HepG2 (cell line): ENCODE results near the gene ZNF169. TPM values are rescaled to one million over a fixed set of nuclear protein-coding genes. Genes with fewer than 3 reads are reported as not detected.

Source experiments
- DNMT1 ChIP-seq: sonication (generic); formaldehyde crosslinking; IDR thresholded peaks from 2 replicates; pipeline ENCODE4 v1.5.1; 2020; ENCODE audit warnings: mild to moderate bottlenecking, missing genetic modification reagents
- GTF2F1 ChIP-seq: fragments of 150-350 bp; IDR thresholded peaks from 2 replicates; pipeline ENCODE4 v1.6.1; 2014; ENCODE audit warnings: low read length
- HIVEP1 ChIP-seq: sonication (generic); formaldehyde crosslinking; IDR thresholded peaks from 2 replicates; pipeline ENCODE4 v1.4.0; 2020; ENCODE audit warnings: mild to moderate bottlenecking, missing genetic modification reagents
- IRF2 ChIP-seq: IDR thresholded peaks from 2 replicates; pipeline ENCODE4 v1.6.1; 2018; ENCODE audit warnings: missing genetic modification reagents, missing compliant biosample characterization
- JDP2 ChIP-seq: sonication (generic); formaldehyde crosslinking; IDR thresholded peaks from 2 replicates; pipeline ENCODE4 v1.8.1; 2022; ENCODE audit warnings: missing genetic modification reagents, borderline replicate concordance
- KLF9 ChIP-seq: IDR thresholded peaks from 2 replicates; pipeline ENCODE4 v1.6.1; 2016; ENCODE audit warnings: low read depth
- SUZ12 ChIP-seq: fragments of 150-350 bp; IDR thresholded peaks from 2 replicates; pipeline ENCODE4 v1.6.1; 2014; ENCODE audit warnings: low read depth, low read length
- U2AF1 ChIP-seq: fragments of 200-400 bp; formaldehyde crosslinking; optimal IDR thresholded peaks from 2 replicates; pipeline ENCODE3; 2017; ENCODE audit warnings: mild to moderate bottlenecking, low read depth, low read length
- YEATS2 ChIP-seq: sonication (generic); formaldehyde crosslinking; IDR thresholded peaks from 2 replicates; pipeline ENCODE4 v1.4.0; 2020; ENCODE audit warnings: missing genetic modification reagents, borderline replicate concordance
- ZBTB1 ChIP-seq: sonication (generic); formaldehyde crosslinking; IDR thresholded peaks from 2 replicates; pipeline ENCODE4 v1.4.0; 2020; ENCODE audit warnings: missing genetic modification reagents, borderline replicate concordance
- ZBTB20 ChIP-seq: sonication (generic); formaldehyde crosslinking; IDR thresholded peaks from 2 replicates; pipeline ENCODE4 v1.8.1; 2023; ENCODE audit warnings: missing genetic modification reagents, low read depth, mild to moderate bottlenecking, borderline replicate concordance
- ZFP82 ChIP-seq: sonication (generic); formaldehyde crosslinking; IDR thresholded peaks from 2 replicates; pipeline ENCODE4 v1.5.1; 2020; ENCODE audit warnings: mild to moderate bottlenecking, missing genetic modification reagents, borderline replicate concordance
- ZNF225 ChIP-seq: sonication (generic); formaldehyde crosslinking; IDR thresholded peaks from 2 replicates; pipeline ENCODE4 v1.4.0; 2020; ENCODE audit warnings: mild to moderate bottlenecking, missing genetic modification reagents
- ZNF484 ChIP-seq: sonication (generic); formaldehyde crosslinking; IDR thresholded peaks from 2 replicates; pipeline ENCODE4 v1.5.1; 2020; ENCODE audit warnings: mild to moderate bottlenecking, low read depth, missing genetic modification reagents, borderline replicate concordance
- ZNF703 ChIP-seq: sonication (generic); formaldehyde crosslinking; IDR thresholded peaks from 2 replicates; pipeline ENCODE4 v1.5.1; 2020; ENCODE audit warnings: missing genetic modification reagents, mild to moderate bottlenecking, moderate library complexity, borderline replicate concordance
- ZNF746 ChIP-seq: sonication (generic); formaldehyde crosslinking; IDR thresholded peaks from 2 replicates; pipeline ENCODE4 v1.8.0; 2022; ENCODE audit warnings: mild to moderate bottlenecking, missing genetic modification reagents
- ZSCAN31 ChIP-seq: sonication (generic); formaldehyde crosslinking; IDR thresholded peaks from 2 replicates; pipeline ENCODE4 v1.5.0; 2020; ENCODE audit warnings: low read depth, mild to moderate bottlenecking, missing genetic modification reagents
- polyA plus RNA-seq, 8 experiments: library from polyadenylated mRNA; depleted of rRNA in 3 of 8; stranded (reverse) in 7 of 8; unstranded in 1 of 8; fragments of >200 nt; fragmentation: Illumina TruSeq in 4 of 8; extraction: Trizol in 4 of 8; gene quantifications; 2 replicates each; pipeline versions ENCODE4 v1.2.1 to v1.2.3, GENCODE V29; 2011 to 2016; ENCODE audit warnings: low read depth in 4 of 8, missing spikeins in 1 of 8, mixed read lengths in 1 of 8; ENCODE audit not compliant: insufficient read depth in 1 of 8
- total RNA-seq, 5 experiments: library from RNA; depleted of rRNA; stranded (reverse); fragments of >200 nt; fragmentation: Illumina TruSeq; extraction: Trizol; gene quantifications; 2 replicates each; pipeline ENCODE4 v1.2.3, GENCODE V29; 2016; ENCODE audit warnings: low read depth in 1 of 5
- TF ChIP-seq, protein P1 (sequence below): sonication (generic); formaldehyde crosslinking; IDR thresholded peaks from 2 replicates; pipeline ENCODE4 v1.5.0; 2020; ENCODE audit warnings: missing genetic modification reagents
- TF ChIP-seq, protein P2 (sequence below): sonication (generic); formaldehyde crosslinking; IDR thresholded peaks from 2 replicates; pipeline ENCODE4 v1.4.0; 2020; ENCODE audit warnings: missing genetic modification reagents
- TF ChIP-seq, protein P3 (sequence below): IDR thresholded peaks from 2 replicates; pipeline ENCODE4 v1.6.1; 2016; ENCODE audit warnings: missing compliant biosample characterization, missing genetic modification reagents, borderline replicate concordance
- TF ChIP-seq, protein P4 (sequence below): sonication (generic); formaldehyde crosslinking; IDR thresholded peaks from 2 replicates; pipeline ENCODE4 v1.4.0; 2020; ENCODE audit warnings: mild to moderate bottlenecking, missing genetic modification reagents
- TF ChIP-seq, protein P5 (sequence below): IDR thresholded peaks from 2 replicates; pipeline ENCODE4 v1.6.1; 2016; ENCODE audit warnings: mild to moderate bottlenecking, missing biosample characterization, missing genetic modification reagents

ZNF169 gene
- total and polyA plus RNA-seq, 2 of the 13 experiments (the other 11 are each of a cell fraction or from before 2014, with no cell fraction given), result 2.1 to 6.3 TPM

DNA sequence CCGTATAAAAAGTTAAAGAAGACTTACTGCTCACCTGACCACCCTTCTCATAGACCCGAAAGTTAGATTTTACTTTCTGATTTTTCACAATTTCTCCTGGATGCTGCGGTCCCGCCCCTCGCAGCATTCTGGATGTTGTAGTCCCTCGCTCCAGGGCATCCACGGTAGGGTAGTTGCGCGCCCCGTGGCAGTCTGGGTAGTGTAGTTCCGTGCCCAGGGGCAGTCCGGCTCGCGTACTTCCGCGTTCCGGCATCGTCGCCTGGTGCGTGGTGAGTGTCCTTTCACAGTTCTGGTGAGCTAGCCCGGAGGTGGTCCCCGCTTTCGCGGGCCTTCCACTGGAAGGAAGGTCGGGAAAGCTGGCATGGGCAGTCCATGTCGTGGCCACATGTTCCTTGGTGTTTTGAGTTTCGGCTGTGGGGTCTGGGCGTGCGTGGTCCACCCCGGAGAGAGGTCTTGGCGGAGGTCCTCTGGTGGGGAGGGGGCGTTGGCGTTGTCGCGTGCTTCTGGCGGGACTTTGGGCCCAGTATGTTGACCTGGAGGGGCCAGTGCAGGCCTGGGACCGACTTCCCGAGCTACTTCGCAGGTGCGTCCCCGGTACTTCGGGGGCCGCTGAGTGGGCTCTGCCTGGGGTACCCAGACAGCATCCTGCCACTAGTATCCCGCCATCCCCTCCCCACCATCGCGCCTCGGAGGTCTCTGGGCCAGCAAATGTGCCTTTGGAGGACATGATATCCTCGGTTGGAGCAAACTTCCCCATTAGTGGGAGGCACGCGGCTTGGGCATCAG, at the start of gene ZNF169 (continued):
- 0 out of 2 replicates have a peak, but pooled peaks have one; percentile 41 for TF ChIP-seq ZSCAN31 (CRISPR knock-in tag)
- TF ChIP-seq, protein P1, sequence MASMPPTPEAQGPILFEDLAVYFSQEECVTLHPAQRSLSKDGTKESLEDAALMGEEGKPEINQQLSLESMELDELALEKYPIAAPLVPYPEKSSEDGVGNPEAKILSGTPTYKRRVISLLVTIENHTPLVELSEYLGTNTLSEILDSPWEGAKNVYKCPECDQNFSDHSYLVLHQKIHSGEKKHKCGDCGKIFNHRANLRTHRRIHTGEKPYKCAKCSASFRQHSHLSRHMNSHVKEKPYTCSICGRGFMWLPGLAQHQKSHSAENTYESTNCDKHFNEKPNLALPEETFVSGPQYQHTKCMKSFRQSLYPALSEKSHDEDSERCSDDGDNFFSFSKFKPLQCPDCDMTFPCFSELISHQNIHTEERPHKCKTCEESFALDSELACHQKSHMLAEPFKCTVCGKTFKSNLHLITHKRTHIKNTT (CRISPR knock-in tag), result no peak
- no peak for TF ChIP-seq DNMT1 (CRISPR knock-in tag)
- TF ChIP-seq KLF9 (CRISPR knock-in tag), result 0 out of 2 replicates have a peak, but pooled peaks have one; percentile 34
- TF ChIP-seq ZBTB20 (CRISPR knock-in tag), result peak; percentile 83; the same call in 1 of the 2 replicates
- TF ChIP-seq SUZ12, result peak; percentile 87
- no peak for TF ChIP-seq ZFP82 (CRISPR knock-in tag)
- no peak for TF ChIP-seq ZNF746 (CRISPR knock-in tag)
- TF ChIP-seq, protein P2, sequence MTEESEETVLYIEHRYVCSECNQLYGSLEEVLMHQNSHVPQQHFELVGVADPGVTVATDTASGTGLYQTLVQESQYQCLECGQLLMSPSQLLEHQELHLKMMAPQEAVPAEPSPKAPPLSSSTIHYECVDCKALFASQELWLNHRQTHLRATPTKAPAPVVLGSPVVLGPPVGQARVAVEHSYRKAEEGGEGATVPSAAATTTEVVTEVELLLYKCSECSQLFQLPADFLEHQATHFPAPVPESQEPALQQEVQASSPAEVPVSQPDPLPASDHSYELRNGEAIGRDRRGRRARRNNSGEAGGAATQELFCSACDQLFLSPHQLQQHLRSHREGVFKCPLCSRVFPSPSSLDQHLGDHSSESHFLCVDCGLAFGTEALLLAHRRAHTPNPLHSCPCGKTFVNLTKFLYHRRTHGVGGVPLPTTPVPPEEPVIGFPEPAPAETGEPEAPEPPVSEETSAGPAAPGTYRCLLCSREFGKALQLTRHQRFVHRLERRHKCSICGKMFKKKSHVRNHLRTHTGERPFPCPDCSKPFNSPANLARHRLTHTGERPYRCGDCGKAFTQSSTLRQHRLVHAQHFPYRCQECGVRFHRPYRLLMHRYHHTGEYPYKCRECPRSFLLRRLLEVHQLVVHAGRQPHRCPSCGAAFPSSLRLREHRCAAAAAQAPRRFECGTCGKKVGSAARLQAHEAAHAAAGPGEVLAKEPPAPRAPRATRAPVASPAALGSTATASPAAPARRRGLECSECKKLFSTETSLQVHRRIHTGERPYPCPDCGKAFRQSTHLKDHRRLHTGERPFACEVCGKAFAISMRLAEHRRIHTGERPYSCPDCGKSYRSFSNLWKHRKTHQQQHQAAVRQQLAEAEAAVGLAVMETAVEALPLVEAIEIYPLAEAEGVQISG (CRISPR knock-in tag), result peak; percentile 94
- TF ChIP-seq YEATS2, result peak; percentile 66; the same call in 1 of the 2 replicates
- no peak for TF ChIP-seq ZBTB1 (CRISPR knock-in tag)
- TF ChIP-seq U2AF1, result no peak
- no peak for TF ChIP-seq ZNF484 (CRISPR knock-in tag)
- TF ChIP-seq, protein P3, sequence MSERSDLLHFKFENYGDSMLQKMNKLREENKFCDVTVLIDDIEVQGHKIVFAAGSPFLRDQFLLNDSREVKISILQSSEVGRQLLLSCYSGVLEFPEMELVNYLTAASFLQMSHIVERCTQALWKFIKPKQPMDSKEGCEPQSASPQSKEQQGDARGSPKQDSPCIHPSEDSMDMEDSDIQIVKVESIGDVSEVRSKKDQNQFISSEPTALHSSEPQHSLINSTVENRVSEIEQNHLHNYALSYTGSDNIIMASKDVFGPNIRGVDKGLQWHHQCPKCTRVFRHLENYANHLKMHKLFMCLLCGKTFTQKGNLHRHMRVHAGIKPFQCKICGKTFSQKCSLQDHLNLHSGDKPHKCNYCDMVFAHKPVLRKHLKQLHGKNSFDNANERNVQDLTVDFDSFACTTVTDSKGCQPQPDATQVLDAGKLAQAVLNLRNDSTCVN (CRISPR knock-in tag), result peak; percentile 34; the same call in 1 of the 2 replicates
- TF ChIP-seq, protein P4, sequence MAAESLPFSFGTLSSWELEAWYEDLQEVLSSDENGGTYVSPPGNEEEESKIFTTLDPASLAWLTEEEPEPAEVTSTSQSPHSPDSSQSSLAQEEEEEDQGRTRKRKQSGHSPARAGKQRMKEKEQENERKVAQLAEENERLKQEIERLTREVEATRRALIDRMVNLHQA (CRISPR knock-in tag), result no peak
- TF ChIP-seq, protein P5, sequence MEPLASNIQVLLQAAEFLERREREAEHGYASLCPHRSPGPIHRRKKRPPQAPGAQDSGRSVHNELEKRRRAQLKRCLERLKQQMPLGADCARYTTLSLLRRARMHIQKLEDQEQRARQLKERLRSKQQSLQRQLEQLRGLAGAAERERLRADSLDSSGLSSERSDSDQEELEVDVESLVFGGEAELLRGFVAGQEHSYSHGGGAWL (CRISPR knock-in tag), result peak; percentile 69
- TF ChIP-seq JDP2 (CRISPR knock-in tag), result no peak
- no peak for TF ChIP-seq GTF2F1
- 0 out of 2 replicates have a peak, but pooled peaks have one; percentile 70 for TF ChIP-seq HIVEP1 (CRISPR knock-in tag)
- no peak for TF ChIP-seq ZNF703 (CRISPR knock-in tag)
- peak; percentile 97 for TF ChIP-seq IRF2 (CRISPR knock-in tag)
- TF ChIP-seq ZNF225 (CRISPR knock-in tag), result no peak
